ENCODE measurements around the gene MYO3B. TPM values are rescaled to one million over a fixed set of nuclear protein-coding genes. Genes with fewer than 3 reads are reported as not detected.

The MYO3B gene
- total and polyA plus RNA-seq, 2 of the 8 experiments (the other 6 are each of a cell fraction or from before 2014, with no cell fraction given): 0.17 to 0.19 TPM

GRCh38 chr2:170324640-170325046 lies 146.7 kb downstream of the MYO3B start (continued):
- no peak for TF ChIP-seq SAP30 (IDR thresholded peaks at IDR 0.05; ENCODE audit: insufficient read depth, insufficient replicate concordance, low read length)
- no peak for TF ChIP-seq SUZ12 (IDR thresholded peaks at IDR 0.05; ENCODE audit: low read length)
- peak; percentile 51 for TF ChIP-seq CTBP2 (IDR thresholded peaks at IDR 0.05; ENCODE audit: borderline replicate concordance, insufficient read depth, insufficient read length, low read length)
- TF ChIP-seq CHD7 (IDR thresholded peaks at IDR 0.05; ENCODE audit: insufficient replicate concordance, low read length): no peak
- TF ChIP-seq CREB1 (IDR thresholded peaks at IDR 0.05): no peak
- no peak for TF ChIP-seq CHD1 (IDR thresholded peaks at IDR 0.05; ENCODE audit: low read depth, low read length)
- no peak for TF ChIP-seq CBX5 (IDR thresholded peaks at IDR 0.05; ENCODE audit: low read depth, low read length)
- TF ChIP-seq RNF2 (IDR thresholded peaks at IDR 0.05; ENCODE audit: borderline replicate concordance, low read depth, low read length, missing control alignments, poor library complexity, severe bottlenecking): no peak
- TF ChIP-seq ATF3 (IDR thresholded peaks at IDR 0.05; ENCODE audit: insufficient read depth, low read depth, low read length): no peak
- TF ChIP-seq SRF (IDR thresholded peaks at IDR 0.05; ENCODE audit: low read depth, low read length): no peak
